Stimulated activated CD4-positive, alpha-beta T cell treated with anti-CD3 and anti-CD28 coated beads, Interleukin-15, amount 100 ng/mL, for 24 hours (primary cell): ENCODE measurements around the gene TTLL6.
"Not testable (repeated sequence)": the region's sequence is repeated elsewhere in the genome, so short reads cannot be mapped to it uniquely, and the experiment has no call there.

ENCODE experiments used
- DNase-seq: peaks from one replicate; pipeline ENCODE4 v3.0.0-alpha.2; 2020

The TTLL6 gene

DNA sequence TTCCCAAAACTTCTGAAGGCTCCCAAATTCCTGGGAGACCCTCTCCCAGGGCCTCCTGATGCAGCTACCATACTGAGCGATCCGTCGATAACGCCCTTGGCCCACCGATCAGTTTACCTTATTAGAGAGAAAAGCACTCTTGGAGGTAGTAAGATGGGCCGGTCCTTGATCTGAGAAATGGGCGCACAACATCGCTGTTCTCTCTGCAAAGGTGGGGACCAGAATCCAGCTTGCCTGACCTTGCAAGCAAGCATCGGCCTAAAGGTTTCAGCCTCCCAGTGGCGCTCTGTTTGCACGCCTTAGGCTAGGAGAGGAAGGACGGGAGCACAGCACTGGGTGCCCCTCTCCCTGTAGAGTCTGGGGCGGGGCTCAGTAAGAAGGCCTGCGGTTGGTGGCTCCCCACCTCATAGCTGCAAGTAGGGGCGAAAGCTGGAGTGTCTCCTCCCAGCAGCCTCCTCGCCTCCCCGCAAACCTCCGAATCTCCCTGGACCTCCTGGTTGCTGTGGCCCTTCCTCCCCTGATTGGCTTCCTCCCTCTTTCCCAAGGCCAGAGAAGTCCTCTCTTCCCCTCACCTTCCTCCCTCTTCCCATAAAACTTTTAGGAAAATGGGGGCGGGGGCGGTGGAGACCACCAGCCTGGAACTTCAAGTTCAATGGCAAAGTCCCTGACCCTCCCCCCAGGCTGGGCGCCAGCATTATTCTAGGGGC is 94.7 kb downstream of the TTLL6 start, which contains the start of gene PRAC1:
Gene PRAC1, minus strand, starts transcription at position 318 of the 707 bp plus-strand sequence. Its CDS starts 126 bp downstream, at position 192.
- no peak for DNase-seq

DNA sequence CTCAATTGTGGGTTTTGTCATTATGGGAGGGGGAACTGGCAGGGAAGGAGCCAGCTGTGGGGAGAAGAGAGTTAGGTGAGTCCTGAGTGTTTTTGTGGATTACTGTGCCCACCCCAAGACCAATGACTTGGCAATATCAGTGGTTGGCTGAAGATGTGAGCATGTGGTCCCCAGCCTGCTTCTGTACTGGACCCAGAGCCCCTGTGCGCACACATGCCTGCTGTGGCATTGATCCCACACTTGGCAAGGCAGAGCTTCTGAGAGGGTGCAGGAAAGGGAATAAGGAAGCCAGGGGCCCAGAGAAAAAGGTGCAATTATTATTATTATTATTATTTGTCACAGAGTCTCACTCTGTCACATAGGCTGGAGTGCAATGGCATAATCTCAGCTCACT is 96.0 kb downstream of the TTLL6 start:
- no peak for DNase-seq

DNA sequence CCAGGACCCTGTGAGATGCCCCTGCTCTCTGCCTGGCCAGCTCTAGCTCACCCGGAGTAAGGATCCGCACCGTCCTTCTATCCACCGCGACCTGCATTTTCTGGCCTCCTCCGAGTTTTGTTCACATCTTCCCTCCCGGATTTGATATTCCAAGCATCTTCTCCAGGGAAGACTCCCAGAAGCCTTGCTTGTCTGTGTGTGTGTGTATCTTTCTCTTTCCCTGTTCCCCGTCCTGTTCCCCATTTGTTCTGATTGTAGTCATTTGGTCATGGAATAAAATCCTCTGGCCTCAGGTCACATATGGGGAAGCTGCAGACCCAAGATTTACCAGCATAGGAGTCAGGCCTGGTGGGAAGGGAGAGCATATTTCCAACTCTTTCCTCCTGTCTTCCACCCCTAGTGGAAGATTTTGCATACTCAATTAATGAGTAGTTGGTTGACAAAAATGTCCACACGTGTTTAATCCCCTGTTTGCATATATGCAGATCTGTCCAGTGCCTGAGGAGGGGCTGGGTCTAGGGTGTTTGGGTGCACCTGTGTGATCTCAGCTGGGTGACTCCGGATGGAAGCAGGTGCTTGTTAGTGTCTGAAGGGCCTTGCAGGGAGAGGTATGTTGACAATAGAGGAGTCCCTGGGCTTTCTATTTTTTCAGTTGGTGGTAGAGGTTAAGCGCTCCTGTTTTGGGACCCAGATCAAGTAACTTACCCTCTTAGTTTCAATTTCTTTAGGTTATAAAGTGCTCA is 96.6 kb downstream of the TTLL6 start:
- no peak for DNase-seq

DNA sequence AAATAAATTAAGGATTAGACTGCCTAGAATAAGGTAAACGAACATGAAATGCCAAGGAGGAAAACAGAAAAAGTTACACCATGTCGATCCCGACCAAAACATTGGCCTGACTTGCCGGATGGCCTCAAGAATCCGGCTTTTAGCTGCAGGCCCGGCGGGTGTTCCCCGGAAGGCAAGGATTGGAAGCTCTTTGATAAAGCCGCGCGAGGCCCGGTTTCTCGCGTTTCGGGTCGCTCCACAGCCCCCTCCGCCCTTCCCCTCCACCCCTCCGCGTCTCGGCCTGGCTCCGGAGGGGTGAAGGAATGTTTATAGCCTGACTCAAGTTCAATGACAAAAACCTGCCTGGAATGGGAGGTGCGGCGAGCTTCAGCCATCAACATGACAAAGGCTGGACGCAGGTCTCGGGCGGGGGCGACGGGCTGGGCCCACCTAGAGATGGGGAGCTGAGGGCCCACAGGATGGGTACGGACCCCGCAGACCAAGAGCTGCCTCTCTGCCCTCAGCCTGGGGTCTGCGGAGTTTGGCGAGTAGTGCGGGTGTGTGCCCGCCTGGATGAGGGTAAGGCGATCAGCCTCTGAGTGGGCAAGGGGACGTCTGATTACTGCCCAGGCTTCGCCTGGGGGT is 97.3 kb downstream of the TTLL6 start:
- no peak for DNase-seq

DNA sequence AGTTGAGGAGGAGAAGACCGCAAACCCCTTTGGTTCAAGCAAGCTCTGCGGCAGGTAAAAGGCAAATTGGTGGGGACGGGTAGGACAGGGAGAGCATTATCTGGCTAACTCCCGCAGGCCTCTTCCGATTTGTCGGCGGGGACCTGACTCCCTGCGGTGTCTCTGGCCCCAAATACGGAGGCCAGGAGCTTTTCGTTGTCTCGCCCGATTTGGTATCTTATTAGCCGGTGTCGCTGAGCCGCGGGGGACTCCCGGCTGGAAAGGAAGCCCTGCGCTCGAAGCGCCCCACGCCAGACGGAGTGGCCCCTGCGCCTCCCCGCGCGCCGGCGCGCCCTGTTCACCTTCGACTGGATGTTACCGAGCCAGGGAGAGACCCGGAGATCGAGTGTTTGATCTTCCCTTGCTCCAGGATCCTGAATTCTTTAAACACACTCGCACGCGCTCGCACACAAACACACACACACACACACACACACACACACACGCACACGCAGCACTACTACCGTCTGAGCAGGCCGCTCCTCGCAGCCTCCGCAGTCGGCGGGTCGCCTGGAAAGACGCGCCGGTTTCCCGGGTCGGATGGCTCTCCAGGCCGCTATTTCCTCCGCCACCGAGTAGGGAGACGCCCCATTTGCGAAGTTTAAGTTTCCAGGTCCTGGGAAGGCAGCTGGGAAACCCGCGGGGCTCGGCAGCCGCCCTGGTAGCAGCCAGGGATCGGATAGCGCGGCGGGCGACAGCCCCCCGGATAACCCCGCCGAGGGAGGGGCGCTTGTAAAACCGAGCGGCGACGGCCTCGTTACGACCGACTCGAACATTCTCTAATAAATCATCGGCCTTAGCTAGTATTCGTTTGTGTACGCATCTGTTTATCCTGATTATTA is 98.0 kb downstream of the TTLL6 start:
- DNase-seq = peak; percentile 37

DNA sequence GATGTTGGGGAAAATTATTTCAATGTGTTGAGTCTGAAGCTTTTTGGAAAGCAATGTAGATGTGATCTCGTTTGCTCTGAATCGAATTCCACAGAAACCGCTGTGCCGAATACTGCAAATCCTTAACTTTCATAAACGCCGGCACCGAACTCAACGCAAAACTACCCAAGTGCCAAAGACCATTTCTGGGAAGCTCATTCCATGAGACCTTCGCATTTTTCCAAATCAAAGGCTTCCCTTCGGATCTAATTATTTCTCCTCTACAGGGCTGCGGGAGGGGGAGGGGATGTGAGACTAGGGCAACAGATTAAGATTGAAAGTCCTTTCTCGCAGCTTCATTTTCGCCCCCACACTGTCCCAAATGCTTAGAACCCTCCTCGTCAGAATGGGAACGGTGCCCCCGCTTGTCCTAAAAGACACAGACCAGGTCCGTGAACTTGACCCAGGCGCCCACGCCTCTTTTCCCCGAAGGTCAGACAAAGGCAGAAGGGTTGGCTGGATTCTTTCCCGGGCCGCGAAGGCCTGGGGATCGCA is 98.7 kb downstream of the TTLL6 start:
- DNase-seq = no peak

DNA sequence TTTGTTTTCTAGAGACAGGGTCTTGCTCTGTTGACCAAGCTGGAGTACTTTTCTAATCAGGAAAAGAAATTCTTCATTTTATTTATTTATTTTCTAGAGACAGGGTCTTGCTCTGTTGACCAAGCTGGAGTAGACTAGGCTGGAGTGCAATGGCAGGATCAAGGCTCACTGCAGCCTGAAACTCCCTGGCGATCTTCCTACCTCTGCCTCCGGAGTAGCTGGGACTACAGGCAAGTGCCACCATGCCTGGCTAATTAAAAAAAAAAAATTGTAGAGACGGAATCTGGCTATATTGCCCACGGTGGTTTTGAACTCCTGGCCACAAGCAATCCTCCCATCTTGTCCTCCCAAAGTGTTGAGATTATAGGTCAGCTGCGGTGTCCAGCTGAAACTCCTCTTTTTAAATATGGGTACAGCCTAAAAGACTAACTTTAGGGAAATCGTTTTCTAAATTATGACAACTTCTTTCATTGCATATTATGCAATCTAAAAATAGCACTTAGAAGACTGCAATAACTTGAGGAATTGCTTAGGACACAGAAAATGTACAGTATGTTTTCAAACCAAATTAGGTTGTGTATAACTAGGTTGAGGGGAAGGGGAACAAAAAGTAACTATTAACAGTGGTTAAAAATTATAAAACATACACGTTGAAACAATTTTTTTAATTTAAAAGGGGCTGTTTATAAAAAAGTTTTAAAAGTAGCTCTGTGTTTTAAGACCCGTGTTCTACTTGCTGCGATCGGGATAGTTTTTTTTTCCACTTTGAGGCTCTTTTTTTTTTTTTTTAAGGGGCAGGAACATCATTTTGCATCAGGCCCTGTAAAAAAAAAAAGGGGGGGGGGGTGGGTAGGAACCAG is 99.4 kb downstream of the TTLL6 start:
- no peak for DNase-seq

DNA sequence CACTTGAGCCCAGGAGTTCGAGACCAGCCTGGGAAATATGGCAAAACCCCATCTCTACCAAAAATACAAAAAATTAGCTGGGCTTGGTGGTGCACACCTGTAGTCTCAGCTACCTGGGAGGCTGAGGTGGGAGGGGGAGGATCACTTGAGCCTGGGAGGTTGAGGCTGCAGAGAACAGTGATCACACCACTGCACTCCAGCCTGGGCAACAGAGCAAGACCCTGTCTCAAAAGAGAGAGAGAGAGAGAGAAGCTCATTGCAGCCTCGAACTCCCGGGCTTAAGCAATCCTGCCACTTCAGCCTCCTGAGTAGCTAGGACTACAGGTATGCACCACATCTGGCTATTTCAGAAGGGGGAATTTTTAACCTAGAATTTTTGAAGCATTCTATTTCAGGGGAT is 100.5 kb downstream of the TTLL6 start:
- DNase-seq = not testable (repeated sequence)

DNA sequence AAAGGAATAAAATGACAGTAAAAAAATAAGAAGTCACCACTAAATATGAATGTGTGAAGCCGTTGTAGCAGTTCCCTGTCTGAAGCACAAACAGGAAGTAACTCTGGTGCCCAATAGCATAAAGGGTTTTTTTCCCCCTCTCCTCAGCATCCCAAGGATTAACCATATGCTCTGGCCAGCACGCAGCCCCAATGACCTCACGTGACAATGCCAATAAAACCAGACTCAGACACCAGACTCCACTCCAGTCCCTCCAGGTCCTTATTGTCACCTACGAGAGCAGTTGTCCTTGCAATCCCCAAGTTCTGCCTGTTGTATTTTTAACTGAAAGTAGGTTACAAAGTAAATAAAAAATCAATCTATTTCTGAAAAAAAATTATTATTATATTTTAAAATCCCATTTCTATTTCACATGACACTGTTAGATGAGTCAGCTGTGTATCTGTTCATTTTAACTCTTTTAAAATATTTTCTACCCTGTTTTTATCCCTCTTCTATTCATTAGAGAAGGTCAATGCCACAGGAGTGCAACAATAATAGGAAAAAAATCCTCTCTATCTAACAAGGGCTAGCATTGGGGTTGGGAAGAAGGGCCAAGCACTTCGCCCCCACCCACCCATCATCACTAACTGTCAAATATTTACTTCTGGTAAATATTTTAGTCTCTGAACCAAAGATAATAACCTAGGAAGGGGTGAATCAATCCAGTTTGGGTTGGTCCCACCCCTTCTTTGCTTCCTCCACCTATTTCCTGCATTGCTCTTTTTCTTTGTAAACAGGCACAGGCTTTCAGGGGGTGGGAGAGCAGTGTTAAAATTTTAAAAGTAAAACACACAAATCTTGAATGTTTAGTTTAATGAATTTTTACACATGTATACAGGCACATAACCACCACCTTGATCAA is 101.3 kb downstream of the TTLL6 start:
- DNase-seq = no peak
